Calu3 (cell line): ENCODE measurements around the gene POLR2M. TPM values are rescaled to one million over a fixed set of nuclear protein-coding genes. Genes with fewer than 3 reads are reported as not detected.

ENCODE experiments used
- BruUV-seq: library from RNA; stranded (reverse); fragments of 400-500 nt; replicated peaks from 2 replicates; lab custom pipeline; 2021; lab: Mats Ljungman, UMichigan
- CTCF ChIA-PET: fragments of 300-600 bp; sonication (Branson Sonifier 250); formaldehyde crosslinking; loops from one replicate; lab custom pipeline; 2022; ENCODE audit warnings: antibody characterized with exemption; lab: Charles Lee
- DNase-seq: peaks from one replicate; pipeline ENCODE4 v3.0.0; 2022
- H3K27ac Mint-ChIP-seq: one replicate; pipeline ENCODE4 v1.8.0; 2022; ENCODE audit warnings: mixed read lengths; ENCODE audit not compliant: unreplicated experiment
- H3K27me3 Mint-ChIP-seq: one replicate; pipeline ENCODE4 v1.8.0; 2022; ENCODE audit warnings: mixed read lengths; ENCODE audit not compliant: unreplicated experiment
- H3K36me3 Mint-ChIP-seq: one replicate; pipeline ENCODE4 v1.8.0; 2022; ENCODE audit warnings: mild to moderate bottlenecking, moderate library complexity, mixed read lengths; ENCODE audit not compliant: insufficient read depth, unreplicated experiment
- H3K4me1 Mint-ChIP-seq: one replicate; pipeline ENCODE4 v1.8.0; 2022; ENCODE audit warnings: mild to moderate bottlenecking, low read depth, mixed read lengths; ENCODE audit not compliant: unreplicated experiment
- H3K4me3 Mint-ChIP-seq: one replicate; pipeline ENCODE4 v1.8.0; 2022; ENCODE audit warnings: mild to moderate bottlenecking, low read depth, moderate library complexity, mixed read lengths; ENCODE audit not compliant: unreplicated experiment
- H3K9me3 Mint-ChIP-seq: one replicate; pipeline ENCODE4 v1.8.0; 2022; ENCODE audit warnings: low read depth, mixed read lengths; ENCODE audit not compliant: unreplicated experiment
- CTCF ChIP-seq: fragments of 200-600 bp; IDR thresholded peaks from one replicate; pipeline ENCODE4 v1.8.0; 2022; ENCODE audit warnings: antibody characterized with exemption; ENCODE audit not compliant: unreplicated experiment
- intact Hi-C: fragments of 100-400 bp; cut with micrococcal nuclease; formaldehyde crosslinking; loops from one replicate; pipeline ENCODE4 v1.10.0; 2022; ENCODE audit not compliant: unreplicated experiment
- total RNA-seq: library from RNA; stranded (reverse); gene quantifications from 2 replicates; pipeline ENCODE4 v1.2.3, GENCODE V29; 2022

The POLR2M gene
- total RNA-seq, 1 experiment from 2014 or later = 102 TPM

GRCh38 chr15:57677204-57677603 is 29.3 kb upstream of the POLR2M start:
- no peak for TF ChIP-seq CTCF
- intact Hi-C loops = no loop called here
- H3K36me3 Mint-ChIP-seq = peaks cover 4% of the 10 kb centered on the region
- peaks cover 3% of the 10 kb centered on the region for H3K9me3 Mint-ChIP-seq
- CTCF ChIA-PET = no interaction called here
- no TSS peak for BruUV-seq
- no peak for DNase-seq
- H3K27me3 Mint-ChIP-seq = no peaks in the 10 kb centered on the region
- H3K4me1 Mint-ChIP-seq = peaks cover 61% of the 10 kb centered on the region
- H3K4me3 Mint-ChIP-seq = no peak overlapping the region
- H3K27ac Mint-ChIP-seq = peak overlapping the region; percentile 37

- Mint-ChIP-seq H3K4me3 (no peak overlapping the region), H3K4me1 (peaks cover 33% of the 10 kb centered on the region), H3K27ac (no peak overlapping the region), H3K9me3 (peaks cover 3% of the 10 kb centered on the region), H3K36me3 (no peaks in the 10 kb centered on the region), H3K27me3 (no peaks in the 10 kb centered on the region)
- CTCF ChIA-PET = interaction anchor here (1.3 kb wide), 1 partner anchor 27 kb away, joined by 7 read pairs; the partner anchor contains the start of gene POLR2M
- no peak for TF ChIP-seq CTCF
- intact Hi-C loops = no loop called here
- no TSS peak for BruUV-seq
- DNase-seq = no peak
Observed at GRCh38 chr15:57680021-57680420, 26.5 kb upstream of the POLR2M start.

GRCh38 chr15:57681011-57681410 is 25.5 kb upstream of the POLR2M start:
- BruUV-seq = no TSS peak
- CTCF ChIA-PET = no interaction called here
- H3K4me3 Mint-ChIP-seq = no peak overlapping the region

GRCh38 chr15:57683481-57683880 is 23.0 kb upstream of the POLR2M start:
- CTCF ChIA-PET = no interaction called here
- no TSS peak for BruUV-seq

More at GRCh38 chr15:57681011-57681410, 25.5 kb upstream of the POLR2M start:
- no peaks in the 10 kb centered on the region for H3K27me3 Mint-ChIP-seq
- H3K9me3 Mint-ChIP-seq = peaks cover 3% of the 10 kb centered on the region
- no peak overlapping the region for H3K27ac Mint-ChIP-seq
- no peaks in the 10 kb centered on the region for H3K36me3 Mint-ChIP-seq
- no peak for TF ChIP-seq CTCF
- DNase-seq = no peak
- peaks cover 23% of the 10 kb centered on the region for H3K4me1 Mint-ChIP-seq
- intact Hi-C loops = no loop called here

More at GRCh38 chr15:57683481-57683880, 23.0 kb upstream of the POLR2M start:
- Mint-ChIP-seq H3K36me3 (no peaks in the 10 kb centered on the region), H3K9me3 (peaks cover 3% of the 10 kb centered on the region), H3K4me1 (peaks cover 16% of the 10 kb centered on the region), H3K27me3 (no peaks in the 10 kb centered on the region), H3K4me3 (no peak overlapping the region), H3K27ac (no peak overlapping the region)
- no peak for DNase-seq
- TF ChIP-seq CTCF = no peak
- intact Hi-C loops = no loop called here
